ENCODE measurements around the gene GATAD1.

DNA sequence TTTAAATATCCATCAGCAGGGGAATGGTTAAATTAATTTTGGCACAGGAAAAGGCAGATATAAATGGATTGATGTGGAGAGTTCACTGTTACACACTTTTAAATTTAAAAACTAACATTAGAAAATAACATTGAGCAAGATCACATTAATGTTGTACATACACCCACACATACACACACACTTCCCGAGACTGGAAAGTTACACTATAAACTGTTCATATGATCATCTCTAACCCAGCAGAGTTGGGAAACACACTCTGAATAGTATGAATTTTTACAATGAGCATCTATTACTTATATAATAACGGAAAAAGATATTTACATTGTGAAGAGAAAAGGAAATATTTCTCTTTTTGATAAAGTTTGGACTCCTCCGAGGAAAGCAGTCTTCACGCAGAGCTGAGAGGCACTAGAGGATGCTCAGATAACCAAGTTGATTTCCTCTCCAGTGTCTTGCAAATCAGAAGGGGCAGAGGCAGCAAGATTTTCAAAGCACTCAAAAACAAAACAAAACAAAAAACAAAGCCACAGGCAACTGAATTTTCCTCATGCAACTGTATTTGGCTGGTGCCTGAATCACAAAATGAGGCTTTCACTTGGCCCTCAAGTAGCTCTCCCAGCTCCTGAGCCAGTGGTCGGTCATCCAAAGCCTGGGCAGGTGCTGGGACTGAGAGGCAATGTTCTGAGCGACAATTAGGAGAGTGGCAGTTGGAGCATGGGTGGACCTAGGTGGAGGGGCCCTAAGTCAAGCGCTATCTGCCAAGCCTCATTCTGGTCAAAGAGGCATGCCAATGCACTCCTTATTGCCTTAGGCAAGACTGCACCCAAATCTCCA, 10.5 kb upstream of the GATAD1 start:
- TF ChIP-seq, protein P1, sequence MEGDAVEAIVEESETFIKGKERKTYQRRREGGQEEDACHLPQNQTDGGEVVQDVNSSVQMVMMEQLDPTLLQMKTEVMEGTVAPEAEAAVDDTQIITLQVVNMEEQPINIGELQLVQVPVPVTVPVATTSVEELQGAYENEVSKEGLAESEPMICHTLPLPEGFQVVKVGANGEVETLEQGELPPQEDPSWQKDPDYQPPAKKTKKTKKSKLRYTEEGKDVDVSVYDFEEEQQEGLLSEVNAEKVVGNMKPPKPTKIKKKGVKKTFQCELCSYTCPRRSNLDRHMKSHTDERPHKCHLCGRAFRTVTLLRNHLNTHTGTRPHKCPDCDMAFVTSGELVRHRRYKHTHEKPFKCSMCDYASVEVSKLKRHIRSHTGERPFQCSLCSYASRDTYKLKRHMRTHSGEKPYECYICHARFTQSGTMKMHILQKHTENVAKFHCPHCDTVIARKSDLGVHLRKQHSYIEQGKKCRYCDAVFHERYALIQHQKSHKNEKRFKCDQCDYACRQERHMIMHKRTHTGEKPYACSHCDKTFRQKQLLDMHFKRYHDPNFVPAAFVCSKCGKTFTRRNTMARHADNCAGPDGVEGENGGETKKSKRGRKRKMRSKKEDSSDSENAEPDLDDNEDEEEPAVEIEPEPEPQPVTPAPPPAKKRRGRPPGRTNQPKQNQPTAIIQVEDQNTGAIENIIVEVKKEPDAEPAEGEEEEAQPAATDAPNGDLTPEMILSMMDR (conservative IDR thresholded peaks at IDR 0.05 in 1 of 2, IDR thresholded peaks at IDR 0.05 in 1 of 2; ENCODE audit: extremely low read depth in 1 of 2, insufficient read depth in 1 of 2, low read depth in 1 of 2, low read length in 2 of 2): no peak
- TF ChIP-seq EZH2 (IDR thresholded peaks at IDR 0.05; ENCODE audit: borderline replicate concordance, low read length): no peak
